D721Med (cell line): ENCODE data around the gene THOC1.

ENCODE experiments used
- DNase-seq: peaks from one replicate; pipeline ENCODE4 v3.0.0; 2011; ENCODE audit warnings: low spot score; ENCODE audit not compliant: insufficient read length
- FAIRE-seq: peaks from 2 replicates; lab custom pipeline; 2011; peaks lifted over from hg19 to GRCh38; lab: Jason Lieb, UNC
- TF ChIP-seq, protein P1 (sequence below): IDR thresholded peaks from 2 replicates; pipeline ENCODE4 v1.5.1; 2012; ENCODE audit warnings: mild to moderate bottlenecking, control low read depth; ENCODE audit not compliant: insufficient read depth; ENCODE audit errors: missing control alignments

Gene THOC1

DNA sequence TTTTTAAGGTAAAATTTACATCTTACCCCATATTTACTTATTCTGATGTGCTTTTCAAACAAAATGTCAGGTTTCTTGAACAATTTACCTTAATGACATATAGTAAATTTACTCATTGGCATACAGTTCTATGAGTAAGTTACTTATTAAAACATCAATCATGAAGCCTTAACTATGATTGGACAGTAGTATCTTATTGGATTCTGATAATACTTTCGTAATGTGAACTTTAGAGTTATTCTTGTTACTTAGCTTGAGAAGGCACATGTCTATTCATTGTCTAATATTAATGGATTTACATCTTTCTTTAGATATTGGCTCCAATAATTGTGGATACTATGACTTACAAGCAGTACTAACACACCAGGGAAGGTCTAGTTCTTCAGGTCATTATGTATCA, 57.8 kb downstream of the THOC1 start:
- TF ChIP-seq, protein P1, sequence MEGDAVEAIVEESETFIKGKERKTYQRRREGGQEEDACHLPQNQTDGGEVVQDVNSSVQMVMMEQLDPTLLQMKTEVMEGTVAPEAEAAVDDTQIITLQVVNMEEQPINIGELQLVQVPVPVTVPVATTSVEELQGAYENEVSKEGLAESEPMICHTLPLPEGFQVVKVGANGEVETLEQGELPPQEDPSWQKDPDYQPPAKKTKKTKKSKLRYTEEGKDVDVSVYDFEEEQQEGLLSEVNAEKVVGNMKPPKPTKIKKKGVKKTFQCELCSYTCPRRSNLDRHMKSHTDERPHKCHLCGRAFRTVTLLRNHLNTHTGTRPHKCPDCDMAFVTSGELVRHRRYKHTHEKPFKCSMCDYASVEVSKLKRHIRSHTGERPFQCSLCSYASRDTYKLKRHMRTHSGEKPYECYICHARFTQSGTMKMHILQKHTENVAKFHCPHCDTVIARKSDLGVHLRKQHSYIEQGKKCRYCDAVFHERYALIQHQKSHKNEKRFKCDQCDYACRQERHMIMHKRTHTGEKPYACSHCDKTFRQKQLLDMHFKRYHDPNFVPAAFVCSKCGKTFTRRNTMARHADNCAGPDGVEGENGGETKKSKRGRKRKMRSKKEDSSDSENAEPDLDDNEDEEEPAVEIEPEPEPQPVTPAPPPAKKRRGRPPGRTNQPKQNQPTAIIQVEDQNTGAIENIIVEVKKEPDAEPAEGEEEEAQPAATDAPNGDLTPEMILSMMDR, result no peak
- DNase-seq, result no peak
- FAIRE-seq, result peak; percentile 93

DNA sequence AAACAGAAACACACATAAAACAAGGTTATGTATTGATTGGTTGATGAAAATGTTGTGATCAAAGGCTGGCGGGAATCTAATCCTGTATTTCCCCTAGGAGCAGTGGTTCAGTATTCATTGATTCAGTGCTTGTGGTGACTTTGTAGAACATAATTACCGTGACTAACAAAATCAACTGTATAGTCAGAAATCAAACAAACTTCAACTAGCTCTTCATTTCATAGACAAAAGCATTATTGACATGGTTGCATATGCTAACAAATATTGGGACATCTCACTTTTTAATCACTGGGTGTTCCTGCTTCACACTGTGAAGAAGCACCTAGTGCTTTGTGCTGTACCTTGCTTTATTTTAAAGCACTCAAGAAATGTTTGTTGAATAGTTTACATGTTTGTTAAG, 68.1 kb downstream of the THOC1 start:
- DNase-seq, result no peak
- TF ChIP-seq, protein P1, result no peak
- FAIRE-seq, result peak; percentile 82

DNA sequence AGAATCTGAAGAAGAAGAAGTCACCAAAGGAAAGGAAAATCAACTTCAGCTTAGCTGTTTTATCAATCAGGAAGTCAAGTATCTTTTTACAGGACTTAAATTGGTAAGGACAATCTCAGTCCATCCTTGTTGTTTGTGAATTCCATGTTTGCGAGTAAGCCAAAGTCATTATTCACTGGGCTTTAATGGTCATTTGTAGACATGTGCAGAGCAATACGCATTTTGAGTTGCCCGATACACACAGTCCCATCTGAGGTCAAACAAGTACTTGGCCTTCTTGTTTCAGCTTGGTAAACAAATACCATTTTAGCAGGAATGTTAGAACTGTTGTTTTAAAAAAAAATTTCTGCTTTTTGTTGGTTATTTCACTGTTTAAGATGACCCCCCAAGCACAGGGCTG, 68.6 kb downstream of the THOC1 start:
- peak; percentile 77 for FAIRE-seq
- no peak for DNase-seq
- TF ChIP-seq, protein P1, result no peak

DNA sequence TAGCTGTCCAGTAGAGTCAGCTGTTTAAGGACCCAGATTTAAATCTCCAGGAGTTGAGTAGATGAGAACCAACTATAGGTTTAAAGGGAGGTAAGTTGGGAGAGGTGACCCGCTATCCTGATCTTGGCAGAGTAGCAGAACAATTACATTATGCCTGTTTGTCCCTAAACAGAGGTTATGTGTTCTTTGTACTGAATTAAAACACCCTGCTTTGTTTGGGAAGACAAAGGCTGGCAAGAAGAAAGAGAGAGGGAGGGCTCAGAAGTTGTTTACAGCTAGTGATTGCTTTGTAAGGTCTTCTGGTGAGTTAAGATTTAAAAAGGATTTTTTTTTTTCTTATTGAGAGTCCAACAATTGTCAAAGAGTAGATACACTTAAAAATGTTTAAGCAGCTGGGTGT, 72.2 kb downstream of the THOC1 start:
- TF ChIP-seq, protein P1, result no peak
- FAIRE-seq (peak; percentile 81), DNase-seq (no peak)

DNA sequence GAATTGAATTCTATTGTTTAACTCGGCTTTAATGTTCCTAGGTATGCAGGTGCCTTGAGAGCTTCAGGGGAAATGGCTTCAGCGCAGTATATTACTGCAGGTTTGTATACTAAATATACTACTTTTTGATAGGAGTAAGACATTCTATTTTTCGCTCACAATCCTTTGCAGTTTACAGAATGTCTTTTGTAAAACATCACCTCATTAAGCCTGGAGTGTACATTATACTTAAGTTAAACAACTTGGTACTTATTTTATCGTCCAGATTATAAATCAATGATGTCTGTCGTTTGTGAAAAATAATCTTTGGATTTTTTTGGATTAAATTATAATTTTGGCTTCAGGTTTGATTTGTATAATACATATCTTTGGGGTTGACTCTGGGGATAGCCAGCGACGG, 75.0 kb downstream of the THOC1 start:
- TF ChIP-seq, protein P1, result no peak
- no peak for DNase-seq
- no peak for FAIRE-seq

DNA sequence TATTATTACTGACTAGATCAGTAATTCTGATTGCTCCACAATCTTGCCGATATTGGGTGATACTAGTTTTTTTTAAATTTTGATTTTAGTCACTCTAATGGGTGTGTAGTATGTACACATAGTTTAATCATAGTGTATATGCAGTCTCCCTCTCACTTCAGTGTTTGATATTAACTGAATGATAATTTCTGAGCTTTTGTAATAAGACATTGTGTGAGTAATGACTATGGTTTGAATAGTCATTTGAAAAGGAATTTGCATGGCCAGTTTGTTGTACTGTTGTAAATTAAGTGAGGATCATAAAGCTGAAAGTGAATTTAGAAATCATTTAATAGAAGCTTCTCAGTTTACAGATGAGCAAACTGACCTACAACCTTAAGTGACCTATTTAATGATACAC, 76.1 kb downstream of the THOC1 start:
- FAIRE-seq (no peak), DNase-seq (no peak)
- TF ChIP-seq, protein P1, result no peak

DNA sequence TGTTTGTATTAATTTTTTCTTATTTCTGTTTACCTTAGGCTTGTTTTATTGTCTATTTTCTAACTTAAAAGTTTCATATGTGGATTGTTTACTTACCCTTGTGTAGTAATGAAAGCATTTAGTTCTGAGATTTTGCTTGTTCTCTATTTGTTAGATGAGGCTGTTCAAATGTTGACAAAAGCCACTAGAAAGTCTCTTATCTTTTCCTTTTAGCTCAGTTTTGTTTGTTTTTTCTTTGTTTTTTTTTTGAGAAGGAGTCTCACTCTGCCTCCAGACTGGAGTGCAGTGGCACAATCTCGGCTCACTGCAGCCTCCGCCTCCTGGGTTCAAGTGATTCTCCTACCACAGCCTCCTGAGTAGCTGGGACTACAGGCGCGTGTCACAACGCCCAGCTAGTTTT, 78.6 kb downstream of the THOC1 start:
- FAIRE-seq (no peak), DNase-seq (no peak)
- TF ChIP-seq, protein P1, result no peak
